ENCODE results near the gene GNG3.

The GNG3 gene

DNA sequence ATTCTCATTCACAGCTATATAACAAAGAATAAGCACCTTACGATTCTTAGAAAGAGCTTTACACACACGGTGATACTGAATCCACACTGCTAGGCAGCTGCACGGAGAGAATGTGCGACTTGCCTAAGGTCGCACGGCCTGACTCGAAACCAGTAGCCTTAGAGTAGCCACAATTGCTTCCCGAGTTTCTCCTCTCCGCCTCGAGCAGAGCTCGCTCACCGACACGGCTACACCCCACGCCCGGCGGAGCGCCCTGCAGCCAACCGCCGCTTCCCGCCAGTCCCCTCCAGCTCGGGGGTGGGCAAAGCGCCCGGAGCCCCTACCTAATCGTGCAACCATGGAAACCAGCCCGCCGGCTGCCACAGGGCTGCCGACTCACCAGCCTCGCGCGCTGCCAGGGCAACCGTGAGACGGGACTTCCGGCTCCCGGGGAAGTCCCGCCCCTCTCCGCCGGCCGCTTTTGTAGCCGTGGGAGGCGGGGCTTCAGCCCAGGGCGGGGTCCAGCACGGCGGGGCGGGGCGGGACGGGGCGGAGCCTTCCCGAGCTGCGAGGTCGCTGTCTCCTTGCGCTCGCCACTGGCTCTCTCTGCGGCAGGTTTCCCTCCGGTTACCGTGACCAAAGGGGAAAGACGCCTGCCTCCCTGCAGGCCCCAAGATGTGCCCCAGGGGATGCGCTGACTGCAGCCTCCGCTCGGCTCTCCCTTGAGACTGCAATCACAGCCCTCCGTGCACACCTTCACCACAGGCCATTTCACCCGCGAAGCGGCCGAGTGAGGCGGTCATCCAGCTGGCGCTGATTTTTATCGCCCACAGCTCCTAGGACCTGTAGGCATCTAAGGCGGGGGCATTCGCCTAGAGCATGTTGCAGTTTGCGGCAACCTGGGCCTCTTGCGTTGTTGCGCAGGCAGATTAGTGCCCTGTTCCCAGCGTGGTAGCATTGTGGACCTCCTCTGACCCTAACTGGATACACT lies 1.3 kb upstream of the GNG3 start:
- H3K27me3 ChIP-seq: no peaks in the 10 kb centered on the region
- peaks cover 41% of the 10 kb centered on the region for H3K36me3 ChIP-seq
- no peaks in the 10 kb centered on the region for H3K9me3 ChIP-seq
- peaks cover 51% of the 10 kb centered on the region for H3K4me1 ChIP-seq
- H3K4me2 ChIP-seq: peak overlapping the region; percentile 99
- H3K4me3 ChIP-seq: peak overlapping the region; percentile 76
- no peak for TF ChIP-seq Cebpa-rat (IDR thresholded peaks at IDR 0.05)
- H4K20me1 ChIP-seq: no peaks in the 10 kb centered on the region
- peak overlapping the region; percentile 56 for H3K27ac ChIP-seq
- H3K9ac ChIP-seq: peak overlapping the region; percentile 72

- H3K9ac ChIP-seq: peak overlapping the region; percentile 67; the same call in 1 of the 2 replicates
- no peaks in the 10 kb centered on the region for H4K20me1 ChIP-seq
- TF ChIP-seq Cebpa-rat (IDR thresholded peaks at IDR 0.05): no peak
- H3K4me3 ChIP-seq: peak overlapping the region; percentile 76
- H3K27me3 ChIP-seq: no peaks in the 10 kb centered on the region
- H3K4me2 ChIP-seq: peak overlapping the region; percentile 99
- H3K9me3 ChIP-seq: no peaks in the 10 kb centered on the region
- peaks cover 51% of the 10 kb centered on the region for H3K4me1 ChIP-seq
- H3K36me3 ChIP-seq: peaks cover 41% of the 10 kb centered on the region
- peak overlapping the region; percentile 56; the same call in 1 of the 2 replicates for H3K27ac ChIP-seq
Measured at GRCh38 chr11:62706850-62707247, 627 bp upstream of the GNG3 start.

DNA sequence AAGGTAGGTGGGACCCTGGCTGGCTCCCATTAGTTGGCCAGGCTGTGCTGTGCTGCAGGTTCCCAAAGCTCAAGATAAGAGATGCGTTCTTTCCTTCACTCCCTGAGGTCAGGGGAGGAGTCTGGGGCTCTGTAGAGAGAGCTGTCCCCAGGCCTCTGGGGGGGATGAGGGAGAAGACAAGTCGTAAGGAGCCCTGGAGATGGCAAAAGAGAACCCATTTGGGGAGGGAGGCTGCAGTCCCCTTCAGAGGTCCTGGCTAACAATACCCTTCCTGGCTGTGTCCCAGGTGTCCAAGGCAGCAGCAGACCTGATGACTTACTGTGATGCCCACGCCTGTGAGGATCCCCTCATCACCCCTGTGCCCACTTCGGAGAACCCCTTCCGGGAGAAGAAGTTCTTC lies 916 bp downstream of the GNG3 start:
- H3K36me3 ChIP-seq: peaks cover 43% of the 10 kb centered on the region
- H3K4me3 ChIP-seq: peak overlapping the region; percentile 69
- H3K27me3 ChIP-seq: no peaks in the 10 kb centered on the region
- peak overlapping the region; percentile 98 for H3K27ac ChIP-seq
- H3K9me3 ChIP-seq: no peaks in the 10 kb centered on the region
- H4K20me1 ChIP-seq: no peaks in the 10 kb centered on the region
- peak overlapping the region; percentile 92 for H3K9ac ChIP-seq
- H3K4me2 ChIP-seq: peak overlapping the region; percentile 99
- no peak for TF ChIP-seq Cebpa-rat (IDR thresholded peaks at IDR 0.05)
- peaks cover 51% of the 10 kb centered on the region for H3K4me1 ChIP-seq

DNA sequence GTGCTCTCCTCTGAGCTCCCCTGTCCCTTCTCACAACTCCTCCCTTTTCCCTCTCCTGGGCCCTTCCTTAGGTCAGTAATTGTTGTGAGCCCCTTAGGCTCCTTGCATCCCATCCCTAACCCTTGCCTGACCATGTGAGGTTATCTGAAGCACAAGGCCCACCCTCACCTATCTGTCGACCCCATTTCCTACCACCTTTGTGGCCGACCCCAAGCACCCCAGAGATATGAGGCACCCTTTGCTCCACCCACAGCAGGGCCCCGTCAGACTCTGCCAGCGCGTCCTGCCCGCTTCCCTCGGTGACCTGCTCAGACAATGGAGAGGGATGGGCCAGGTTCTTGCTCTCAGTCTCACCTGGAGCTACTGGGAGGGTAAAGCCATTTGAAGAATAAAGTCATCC lies 1.3 kb downstream of the GNG3 start:
- Histone ChIP-seq H3K27me3 (no peaks in the 10 kb centered on the region), H3K36me3 (peaks cover 43% of the 10 kb centered on the region), H4K20me1 (no peaks in the 10 kb centered on the region), H3K4me2 (peak overlapping the region; percentile 99), H3K9ac (peak overlapping the region; percentile 92), H3K27ac (peak overlapping the region; percentile 98), H3K9me3 (no peaks in the 10 kb centered on the region), H3K4me1 (peaks cover 51% of the 10 kb centered on the region), H3K4me3 (peak overlapping the region; percentile 69)
- TF ChIP-seq Cebpa-rat (IDR thresholded peaks at IDR 0.05): no peak

GRCh38 chr11:62709247-62710000 lies 1.9 kb downstream of the GNG3 start:
- no peaks in the 10 kb centered on the region for H3K27me3 ChIP-seq
- peaks cover 45% of the 10 kb centered on the region for H3K36me3 ChIP-seq
- peak overlapping the region; percentile 92 for H3K9ac ChIP-seq
- peak overlapping the region; percentile 98 for H3K27ac ChIP-seq
- no peak for TF ChIP-seq Cebpa-rat (IDR thresholded peaks at IDR 0.05)
- H3K4me1 ChIP-seq: peaks cover 51% of the 10 kb centered on the region
- peak overlapping the region; percentile 69 for H3K4me3 ChIP-seq
- peak overlapping the region; percentile 99 for H3K4me2 ChIP-seq
- no peaks in the 10 kb centered on the region for H3K9me3 ChIP-seq
- H4K20me1 ChIP-seq: no peaks in the 10 kb centered on the region

- H3K4me2 ChIP-seq: peak overlapping the region; percentile 99
- TF ChIP-seq Cebpa-rat (IDR thresholded peaks at IDR 0.05): no peak
- H4K20me1 ChIP-seq: no peaks in the 10 kb centered on the region
- peak overlapping the region; percentile 98 for H3K27ac ChIP-seq
- no peaks in the 10 kb centered on the region for H3K27me3 ChIP-seq
- peaks cover 46% of the 10 kb centered on the region for H3K4me1 ChIP-seq
- peak overlapping the region; percentile 92 for H3K9ac ChIP-seq
- no peaks in the 10 kb centered on the region for H3K9me3 ChIP-seq
- H3K36me3 ChIP-seq: peaks cover 49% of the 10 kb centered on the region
- peak overlapping the region; percentile 69 for H3K4me3 ChIP-seq
Measured at GRCh38 chr11:62710001-62710345, 2.5 kb downstream of the GNG3 start.

DNA sequence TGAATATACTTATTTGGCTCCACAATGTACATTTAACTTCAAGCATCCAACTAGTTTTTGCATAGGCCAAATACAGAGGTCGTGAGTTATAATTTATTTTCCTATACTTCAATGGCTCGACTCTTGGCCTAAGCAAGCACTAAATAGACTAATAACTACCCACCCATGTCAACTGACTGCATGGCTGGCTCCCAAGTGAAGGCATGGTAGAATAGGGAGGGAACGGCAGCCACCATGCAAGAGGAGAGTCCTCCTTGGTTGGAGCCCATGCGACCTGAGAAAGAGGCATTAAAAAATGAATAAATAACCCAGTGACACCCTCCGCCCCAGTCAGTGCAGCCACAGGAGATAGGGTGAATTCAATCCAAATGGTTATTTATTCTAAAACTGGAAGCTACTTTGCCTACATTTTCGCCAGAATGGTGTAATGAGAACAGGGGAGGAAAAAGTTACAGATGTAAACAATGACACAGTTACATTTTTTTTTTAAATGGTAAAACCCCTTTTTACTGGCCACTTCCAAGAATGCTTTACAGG lies 4.9 kb downstream of the GNG3 start:
- no peak overlapping the region for H3K9ac ChIP-seq
- H3K27ac ChIP-seq: no peak overlapping the region; the same call in 1 of the 2 replicates

DNA sequence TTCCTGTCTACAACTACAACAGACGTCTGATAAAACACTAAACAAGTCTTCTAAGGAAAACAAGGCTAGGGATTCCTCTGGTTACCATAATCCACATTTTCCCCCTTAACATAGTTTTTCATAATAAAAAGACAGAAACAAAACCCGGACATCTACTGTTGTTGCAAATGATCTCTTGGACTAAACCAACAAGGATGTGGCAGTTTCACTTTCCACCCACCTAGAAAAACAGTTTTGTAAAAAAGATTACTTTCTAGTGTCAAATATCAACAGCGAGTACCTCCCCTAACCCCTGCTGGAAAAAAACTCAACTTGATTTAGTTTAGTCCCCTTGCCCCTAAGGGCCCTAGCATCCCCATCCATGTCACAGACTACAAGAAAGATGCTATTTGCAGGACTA lies 5.4 kb downstream of the GNG3 start:
- no peak for TF ChIP-seq Cebpa-rat (IDR thresholded peaks at IDR 0.05)
- peak overlapping the region; percentile 1; the same call in 1 of the 2 replicates for H3K27ac ChIP-seq

More for the DNA sequence above, 4.9 kb downstream of the GNG3 start:
- Histone ChIP-seq H4K20me1 (peaks cover 16% of the 10 kb centered on the region; the same call in 1 of the 2 replicates), H3K4me1 (peaks cover 27% of the 10 kb centered on the region), H3K4me3 (no peak overlapping the region), H3K27me3 (no peaks in the 10 kb centered on the region), H3K4me2 (no peak overlapping the region), H3K9me3 (no peaks in the 10 kb centered on the region), H3K36me3 (peaks cover 72% of the 10 kb centered on the region)
- TF ChIP-seq Cebpa-rat (IDR thresholded peaks at IDR 0.05): no peak

GRCh38 chr11:62713343-62713742 lies 5.9 kb downstream of the GNG3 start:
- no peak overlapping the region for H3K4me2 ChIP-seq
- H3K27me3 ChIP-seq: no peaks in the 10 kb centered on the region
- H3K4me3 ChIP-seq: no peak overlapping the region
- peaks cover 26% of the 10 kb centered on the region; the same call in 1 of the 2 replicates for H4K20me1 ChIP-seq
- 0 out of 2 replicates have a peak overlapping the region, but pooled peaks have one; percentile 1 for H3K27ac ChIP-seq
- H3K9me3 ChIP-seq: no peaks in the 10 kb centered on the region
- peaks cover 82% of the 10 kb centered on the region for H3K36me3 ChIP-seq
- peaks cover 17% of the 10 kb centered on the region for H3K4me1 ChIP-seq
- TF ChIP-seq Cebpa-rat (IDR thresholded peaks at IDR 0.05): no peak
- no peak overlapping the region for H3K9ac ChIP-seq

More for the DNA sequence above, 5.4 kb downstream of the GNG3 start:
- Histone ChIP-seq H3K27me3 (no peaks in the 10 kb centered on the region), H4K20me1 (peaks cover 22% of the 10 kb centered on the region; the same call in 1 of the 2 replicates), H3K36me3 (peaks cover 77% of the 10 kb centered on the region), H3K4me3 (no peak overlapping the region), H3K9me3 (no peaks in the 10 kb centered on the region), H3K4me1 (peaks cover 21% of the 10 kb centered on the region), H3K4me2 (no peak overlapping the region), H3K9ac (no peak overlapping the region)
